Measurements from ENCODE around the gene MSL2. TPM values are rescaled to one million over a fixed set of nuclear protein-coding genes. Genes with fewer than 3 reads are reported as not detected.
"Not testable (repeated sequence)": the region's sequence is repeated elsewhere in the genome, so short reads cannot be mapped to it uniquely, and the experiment has no call there.

The MSL2 gene
- total RNA-seq, 1 donor from 2014 or later, result 8.3 TPM

GRCh38 chr3:136177876-136178275, 18.3 kb downstream of the MSL2 start:
- no peak overlapping the region for H3K4me3 ChIP-seq (ENCODE audit: low read depth, low read length)
- DNase-seq (ENCODE audit: low read depth), result no peak
- no peak for TF ChIP-seq CTCF (conservative IDR thresholded peaks at IDR 0.05; ENCODE audit: low read depth, low read length)

GRCh38 chr3:136173939-136174490, 22.1 kb downstream of the MSL2 start:
- no peak for DNase-seq (ENCODE audit: low read depth)
- no peak overlapping the region for H3K4me3 ChIP-seq (ENCODE audit: low read depth, low read length)
- TF ChIP-seq CTCF (conservative IDR thresholded peaks at IDR 0.05; ENCODE audit: low read depth, low read length), result no peak

- no peak overlapping the region for H3K4me3 ChIP-seq (ENCODE audit: low read depth, low read length)
- no peak for TF ChIP-seq CTCF (conservative IDR thresholded peaks at IDR 0.05; ENCODE audit: low read depth, low read length)
- peak; percentile 43 for DNase-seq (ENCODE audit: low read depth)
Measured at GRCh38 chr3:136171097-136171542, 25.0 kb downstream of the MSL2 start.

- not testable (repeated sequence) for H3K4me3 ChIP-seq (ENCODE audit: low read depth, low read length); DNase-seq (ENCODE audit: low read depth)
Measured at GRCh38 chr3:136168236-136168635, 27.9 kb downstream of the MSL2 start.

GRCh38 chr3:136166507-136166906, 29.6 kb downstream of the MSL2 start:
- no peak for TF ChIP-seq CTCF (conservative IDR thresholded peaks at IDR 0.05; ENCODE audit: low read depth, low read length)
- no peak for DNase-seq (ENCODE audit: low read depth)
- H3K4me3 ChIP-seq (ENCODE audit: low read depth, low read length), result no peak overlapping the region

GRCh38 chr3:136163607-136164006, 32.5 kb downstream of the MSL2 start:
- not testable (repeated sequence) for DNase-seq (ENCODE audit: low read depth); H3K4me3 ChIP-seq (ENCODE audit: low read depth, low read length)

- H3K4me3 ChIP-seq (ENCODE audit: low read depth, low read length), result no peak overlapping the region
- no peak for TF ChIP-seq CTCF (conservative IDR thresholded peaks at IDR 0.05; ENCODE audit: low read depth, low read length)
- DNase-seq (ENCODE audit: low read depth), result no peak
Measured at GRCh38 chr3:136162322-136162721, 33.8 kb downstream of the MSL2 start.

GRCh38 chr3:136161516-136161915, 34.6 kb downstream of the MSL2 start:
- H3K4me3 ChIP-seq (ENCODE audit: low read depth, low read length), result no peak overlapping the region
- no peak for DNase-seq (ENCODE audit: low read depth)
- TF ChIP-seq CTCF (conservative IDR thresholded peaks at IDR 0.05; ENCODE audit: low read depth, low read length), result no peak
